Hepatocyte (in vitro differentiated cells): ENCODE measurements around the gene LRRK2. TPM values are rescaled to one million over a fixed set of nuclear protein-coding genes. Genes with fewer than 3 reads are reported as not detected.

Source experiments
- DNase-seq: peaks from one replicate; pipeline ENCODE4 v3.0.0-alpha.2; 2016; ENCODE audit warnings: low spot score
- H2AFZ ChIP-seq: fragments of 200-600 bp; sonication (generic); 2 replicates; pipeline ENCODE4 v1.6.0; 2016; ENCODE audit warnings: antibody characterized with exemption, mild to moderate bottlenecking
- H3K27ac ChIP-seq: fragments of 200-600 bp; sonication (generic); 2 replicates; pipeline ENCODE4 v1.5.1; 2016; ENCODE audit warnings: mild to moderate bottlenecking
- H3K27me3 ChIP-seq: fragments of 200-600 bp; sonication (generic); 2 replicates; pipeline ENCODE4 v1.6.1; 2016
- H3K36me3 ChIP-seq: fragments of 200-600 bp; sonication (generic); replicated peaks from 2 replicates; pipeline ENCODE4 v1.5.1; 2016; ENCODE audit warnings: low read depth; ENCODE audit not compliant: insufficient read depth
- H3K4me1 ChIP-seq: fragments of 200-600 bp; sonication (generic); 2 replicates; pipeline ENCODE4 v1.5.1; 2016; ENCODE audit warnings: mild to moderate bottlenecking, moderate library complexity; ENCODE audit not compliant: insufficient read depth
- H3K4me2 ChIP-seq: fragments of 200-600 bp; sonication (generic); 2 replicates; pipeline ENCODE4 v1.6.0; 2016
- H3K4me3 ChIP-seq: fragments of 200-600 bp; sonication (generic); 2 replicates; pipeline ENCODE4 v1.5.1; 2016; ENCODE audit warnings: mild to moderate bottlenecking
- H3K79me2 ChIP-seq: fragments of 200-600 bp; sonication (generic); 2 replicates; pipeline ENCODE4 v1.6.0; 2017; ENCODE audit warnings: mild to moderate bottlenecking
- H3K9me2 ChIP-seq: fragments of 200-600 bp; sonication (generic); replicated peaks from 2 replicates; pipeline ENCODE4 v1.6.0; 2017; ENCODE audit warnings: mild to moderate bottlenecking; ENCODE audit not compliant: insufficient read depth
- H3K9me3 ChIP-seq: fragments of 200-600 bp; sonication (generic); 2 replicates; pipeline ENCODE4 v1.5.1; 2016; ENCODE audit warnings: low read depth, mild to moderate bottlenecking
- H4K20me1 ChIP-seq: fragments of 200-600 bp; sonication (generic); 2 replicates; pipeline ENCODE4 v1.6.0; 2016; ENCODE audit warnings: mild to moderate bottlenecking; ENCODE audit not compliant: insufficient read depth, poor library complexity, severe bottlenecking
- EZH2 ChIP-seq: fragments of 200-600 bp; sonication (generic); IDR thresholded peaks from 2 replicates; pipeline ENCODE4 v1.6.1; 2016; ENCODE audit warnings: antibody characterized with exemption, mild to moderate bottlenecking, borderline replicate concordance
- EZH2phosphoT487 ChIP-seq: fragments of 200-600 bp; sonication (generic); IDR thresholded peaks from one replicate; pipeline ENCODE4 v1.6.1; 2018; ENCODE audit warnings: antibody characterized with exemption, mild to moderate bottlenecking, low read depth, moderate library complexity; ENCODE audit not compliant: unreplicated experiment, severe bottlenecking
- WGBS: methylation state at CpG from one replicate; pipeline ENCODE4 v1.1.6; 2016; ENCODE audit warnings: low lambda C conversion rate; ENCODE audit errors: missing lambda C conversion rate; 5-methylcytosine and 5-hydroxymethylcytosine counted together
- polyA plus RNA-seq: library from polyadenylated mRNA; unstranded; fragments of >200 nt; fragmentation: Nextera tagmentation; extraction: Ambion mirVana; gene quantifications from 2 replicates; pipeline ENCODE4 v1.2.1, GENCODE V29; 2016
- total RNA-seq: library from RNA; depleted of rRNA; stranded (reverse); fragments of >200 nt; gene quantifications from 2 replicates; pipeline ENCODE4 v1.2.3, GENCODE V29; 2014
- TF ChIP-seq, protein P1 (sequence below): fragments of 200-600 bp; sonication (generic); IDR thresholded peaks from 2 replicates; pipeline ENCODE4 v1.5.1; 2016; ENCODE audit warnings: antibody characterized with exemption, mild to moderate bottlenecking; ENCODE audit not compliant: poor library complexity

The LRRK2 gene
- total and polyA plus RNA-seq, 2 experiments from 2014 or later: 0.76 to 4.9 TPM

DNA sequence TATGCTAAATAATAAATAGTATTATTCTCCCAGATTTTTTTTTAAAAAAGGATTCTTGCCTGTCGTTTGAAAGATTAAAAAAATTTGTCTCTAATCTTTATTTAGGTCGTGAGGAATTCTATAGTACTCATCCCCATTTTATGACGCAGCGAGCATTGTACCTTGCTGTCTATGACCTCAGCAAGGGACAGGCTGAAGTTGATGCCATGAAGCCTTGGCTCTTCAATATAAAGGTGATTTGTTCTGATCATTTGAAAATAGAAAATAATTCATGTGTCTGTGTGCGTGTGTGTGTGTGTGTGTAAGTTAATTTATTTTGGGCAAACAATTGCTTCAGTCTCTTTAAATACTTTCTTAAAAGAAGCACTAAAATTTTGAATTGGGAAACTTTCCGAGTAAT is 84.2 kb downstream of the LRRK2 start:
- DNase-seq: no peak
- H3K4me2 ChIP-seq: no peak overlapping the region
- no peaks in the 10 kb centered on the region for H3K9me3 ChIP-seq
- H3K36me3 ChIP-seq: no peaks in the 10 kb centered on the region
- no peak overlapping the region for H2AFZ ChIP-seq
- H3K27me3 ChIP-seq: no peaks in the 10 kb centered on the region
- 91% methylated on average over 6 of the region's 6 CpGs for WGBS
- no peaks in the 10 kb centered on the region for H3K4me1 ChIP-seq
- no peaks in the 10 kb centered on the region for H3K9me2 ChIP-seq
- TF ChIP-seq, protein P1, sequence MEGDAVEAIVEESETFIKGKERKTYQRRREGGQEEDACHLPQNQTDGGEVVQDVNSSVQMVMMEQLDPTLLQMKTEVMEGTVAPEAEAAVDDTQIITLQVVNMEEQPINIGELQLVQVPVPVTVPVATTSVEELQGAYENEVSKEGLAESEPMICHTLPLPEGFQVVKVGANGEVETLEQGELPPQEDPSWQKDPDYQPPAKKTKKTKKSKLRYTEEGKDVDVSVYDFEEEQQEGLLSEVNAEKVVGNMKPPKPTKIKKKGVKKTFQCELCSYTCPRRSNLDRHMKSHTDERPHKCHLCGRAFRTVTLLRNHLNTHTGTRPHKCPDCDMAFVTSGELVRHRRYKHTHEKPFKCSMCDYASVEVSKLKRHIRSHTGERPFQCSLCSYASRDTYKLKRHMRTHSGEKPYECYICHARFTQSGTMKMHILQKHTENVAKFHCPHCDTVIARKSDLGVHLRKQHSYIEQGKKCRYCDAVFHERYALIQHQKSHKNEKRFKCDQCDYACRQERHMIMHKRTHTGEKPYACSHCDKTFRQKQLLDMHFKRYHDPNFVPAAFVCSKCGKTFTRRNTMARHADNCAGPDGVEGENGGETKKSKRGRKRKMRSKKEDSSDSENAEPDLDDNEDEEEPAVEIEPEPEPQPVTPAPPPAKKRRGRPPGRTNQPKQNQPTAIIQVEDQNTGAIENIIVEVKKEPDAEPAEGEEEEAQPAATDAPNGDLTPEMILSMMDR: no peak
- TF ChIP-seq EZH2 (no peak), EZH2phosphoT487 (no peak)
- no peaks in the 10 kb centered on the region for H4K20me1 ChIP-seq
- H3K79me2 ChIP-seq: no peaks in the 10 kb centered on the region
- no peak overlapping the region for H3K27ac ChIP-seq
- no peak overlapping the region for H3K4me3 ChIP-seq

DNA sequence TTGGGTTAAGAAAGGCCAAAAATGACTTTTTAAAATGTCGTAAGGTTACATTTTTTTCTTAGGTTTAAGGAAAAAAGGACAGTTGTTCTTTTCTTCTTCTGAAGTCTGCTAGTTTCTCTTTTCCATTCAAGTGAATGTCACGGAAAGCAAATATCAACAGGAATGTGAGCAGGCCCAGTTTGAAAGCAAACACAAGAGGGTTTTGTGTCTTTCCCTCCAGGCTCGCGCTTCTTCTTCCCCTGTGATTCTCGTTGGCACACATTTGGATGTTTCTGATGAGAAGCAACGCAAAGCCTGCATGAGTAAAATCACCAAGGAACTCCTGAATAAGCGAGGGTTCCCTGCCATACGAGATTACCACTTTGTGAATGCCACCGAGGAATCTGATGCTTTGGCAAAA is 85.4 kb downstream of the LRRK2 start:
- H3K79me2 ChIP-seq: no peaks in the 10 kb centered on the region
- H3K9me2 ChIP-seq: no peaks in the 10 kb centered on the region
- no peaks in the 10 kb centered on the region for H4K20me1 ChIP-seq
- H3K9me3 ChIP-seq: no peaks in the 10 kb centered on the region
- DNase-seq: no peak
- H3K27ac ChIP-seq: no peak overlapping the region
- no peak overlapping the region for H2AFZ ChIP-seq
- H3K4me1 ChIP-seq: no peaks in the 10 kb centered on the region
- H3K4me3 ChIP-seq: no peak overlapping the region
- no peak for TF ChIP-seq EZH2phosphoT487
- TF ChIP-seq, protein P1: no peak
- TF ChIP-seq EZH2: no peak
- H3K27me3 ChIP-seq: no peaks in the 10 kb centered on the region
- WGBS: 82% methylated on average over 9 of the region's 9 CpGs
- H3K36me3 ChIP-seq: no peaks in the 10 kb centered on the region
- no peak overlapping the region for H3K4me2 ChIP-seq

DNA sequence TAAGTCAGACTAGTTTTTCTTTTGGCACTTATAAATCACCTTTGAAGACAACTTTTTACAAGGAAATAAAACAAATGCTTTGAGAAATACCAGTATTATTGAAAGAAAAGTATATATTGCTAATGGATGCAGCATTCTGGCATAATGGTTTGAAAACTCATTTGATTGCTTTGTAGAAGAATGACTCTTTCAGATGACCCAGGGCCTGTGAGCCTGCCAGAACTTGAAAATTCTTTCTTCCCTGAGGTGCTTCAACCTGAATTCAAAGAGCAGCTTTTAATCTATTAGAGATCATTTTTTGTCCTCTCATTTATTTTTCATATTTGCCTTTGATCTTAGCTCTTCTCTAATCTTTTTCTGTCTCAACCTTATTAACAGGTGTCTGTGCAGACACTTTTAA is 87.4 kb downstream of the LRRK2 start:
- Histone ChIP-seq H3K4me1 (no peaks in the 10 kb centered on the region), H3K9me2 (no peaks in the 10 kb centered on the region), H3K27ac (no peak overlapping the region), H3K4me2 (no peak overlapping the region), H4K20me1 (no peaks in the 10 kb centered on the region), H3K79me2 (no peaks in the 10 kb centered on the region), H3K36me3 (no peaks in the 10 kb centered on the region), H2AFZ (no peak overlapping the region), H3K4me3 (no peak overlapping the region), H3K9me3 (no peaks in the 10 kb centered on the region), H3K27me3 (no peaks in the 10 kb centered on the region)
- no peak for DNase-seq
- TF ChIP-seq EZH2phosphoT487: no peak
- TF ChIP-seq, protein P1: no peak
- no peak for TF ChIP-seq EZH2

DNA sequence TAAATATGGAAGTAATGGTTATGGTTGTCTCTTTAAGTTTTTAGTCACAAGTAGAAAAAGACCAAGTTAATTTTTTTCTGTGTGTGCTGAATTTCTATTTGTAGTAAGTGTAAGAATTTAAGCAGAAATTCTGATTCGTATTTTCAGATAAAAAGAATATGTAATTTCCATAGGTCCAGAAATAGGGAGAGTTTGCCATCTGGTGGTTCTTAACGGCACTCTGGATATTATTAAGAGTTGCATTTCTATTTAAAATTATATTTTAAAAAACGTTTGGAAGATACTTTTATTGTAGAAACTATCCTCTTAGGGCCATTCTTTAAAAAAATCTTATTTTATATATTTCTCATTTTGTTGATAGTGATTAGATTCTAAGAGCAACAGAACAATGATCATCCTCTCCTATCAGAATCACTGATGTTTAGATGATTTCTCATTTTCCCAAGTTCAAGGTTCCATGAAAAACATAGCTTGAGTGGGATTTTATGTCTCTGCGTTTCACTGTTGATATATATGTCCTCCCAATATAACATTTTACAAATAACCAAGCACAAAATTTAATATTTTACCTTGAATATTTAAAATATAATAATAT is 88.3 kb downstream of the LRRK2 start:
- TF ChIP-seq EZH2: no peak
- TF ChIP-seq, protein P1: peak; percentile 79
- no peaks in the 10 kb centered on the region for H3K4me1 ChIP-seq
- no peak overlapping the region for H3K4me3 ChIP-seq
- H4K20me1 ChIP-seq: no peaks in the 10 kb centered on the region
- no peak overlapping the region for H3K4me2 ChIP-seq
- no peaks in the 10 kb centered on the region for H3K79me2 ChIP-seq
- H3K27ac ChIP-seq: no peak overlapping the region
- WGBS: 49% methylated on average over 4 of the region's 4 CpGs
- H3K36me3 ChIP-seq: no peaks in the 10 kb centered on the region
- H3K27me3 ChIP-seq: no peaks in the 10 kb centered on the region
- H2AFZ ChIP-seq: no peak overlapping the region
- DNase-seq: peak; percentile 24
- no peaks in the 10 kb centered on the region for H3K9me3 ChIP-seq
- no peaks in the 10 kb centered on the region for H3K9me2 ChIP-seq
